A673 (cell line): ENCODE data around the gene GALNT18.

Experiments
- CTCF ChIP-seq: fragments of 300-800, 200-600 bp; sonication (generic); conservative IDR thresholded peaks from 2 replicates; pipeline ENCODE4 v1.5.1; 2017; ENCODE audit warnings: low read depth, mild to moderate bottlenecking, antibody characterized with exemption, low read length, moderate library complexity, mixed read lengths
- EZH2 ChIP-seq: fragments of 200-600 bp; sonication (generic); IDR thresholded peaks from 2 replicates; pipeline ENCODE4 v1.6.1; 2017; ENCODE audit warnings: borderline replicate concordance, low read depth, mild to moderate bottlenecking, mixed read lengths, antibody characterized with exemption, low read length; ENCODE audit not compliant: poor library complexity, severe bottlenecking

GRCh38 chr11:11480971-11481370 lies 140.8 kb downstream of the GALNT18 start:
- no peak for TF ChIP-seq CTCF
- no peak for TF ChIP-seq EZH2
